PC-9 (cell line): ENCODE measurements around the gene TTC39C.

Source experiments
- EZH2 ChIP-seq: fragments of 200-600 bp; sonication (generic); IDR thresholded peaks from 2 replicates; pipeline ENCODE4 v1.8.0; 2017; ENCODE audit warnings: antibody characterized with exemption, low read depth
- TF ChIP-seq, protein P1 (sequence below): fragments of 200-600 bp; sonication (generic); conservative IDR thresholded peaks from 2 replicates; pipeline ENCODE4 v1.6.1; 2017; ENCODE audit warnings: mixed run types, antibody characterized with exemption, mild to moderate bottlenecking, moderate library complexity

DNA sequence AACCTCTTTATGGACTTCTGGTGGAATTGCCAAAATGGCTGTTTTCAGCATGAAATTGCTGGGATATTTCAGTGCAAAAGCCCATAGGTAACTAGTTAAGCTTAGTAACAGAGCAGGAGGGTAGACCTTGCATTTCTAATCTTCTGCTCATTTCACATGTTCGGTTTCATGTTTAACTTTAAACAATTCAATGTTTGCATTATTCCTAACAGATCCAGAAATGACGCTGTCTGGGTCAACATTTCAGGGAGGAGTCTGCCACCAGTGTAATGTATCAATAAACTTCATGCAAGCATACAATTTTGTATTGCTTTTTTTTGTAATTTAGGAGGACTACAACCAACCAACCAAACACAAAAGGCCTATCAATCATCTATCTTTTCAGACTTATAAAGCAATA, 146.8 kb downstream of the TTC39C start:
- TF ChIP-seq, protein P1, sequence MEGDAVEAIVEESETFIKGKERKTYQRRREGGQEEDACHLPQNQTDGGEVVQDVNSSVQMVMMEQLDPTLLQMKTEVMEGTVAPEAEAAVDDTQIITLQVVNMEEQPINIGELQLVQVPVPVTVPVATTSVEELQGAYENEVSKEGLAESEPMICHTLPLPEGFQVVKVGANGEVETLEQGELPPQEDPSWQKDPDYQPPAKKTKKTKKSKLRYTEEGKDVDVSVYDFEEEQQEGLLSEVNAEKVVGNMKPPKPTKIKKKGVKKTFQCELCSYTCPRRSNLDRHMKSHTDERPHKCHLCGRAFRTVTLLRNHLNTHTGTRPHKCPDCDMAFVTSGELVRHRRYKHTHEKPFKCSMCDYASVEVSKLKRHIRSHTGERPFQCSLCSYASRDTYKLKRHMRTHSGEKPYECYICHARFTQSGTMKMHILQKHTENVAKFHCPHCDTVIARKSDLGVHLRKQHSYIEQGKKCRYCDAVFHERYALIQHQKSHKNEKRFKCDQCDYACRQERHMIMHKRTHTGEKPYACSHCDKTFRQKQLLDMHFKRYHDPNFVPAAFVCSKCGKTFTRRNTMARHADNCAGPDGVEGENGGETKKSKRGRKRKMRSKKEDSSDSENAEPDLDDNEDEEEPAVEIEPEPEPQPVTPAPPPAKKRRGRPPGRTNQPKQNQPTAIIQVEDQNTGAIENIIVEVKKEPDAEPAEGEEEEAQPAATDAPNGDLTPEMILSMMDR: no peak
- TF ChIP-seq EZH2: no peak
